SK-N-SH treated with all-trans-retinoic acid at 6 μM for 48 hours (cell line): Measurements from ENCODE around the gene GNAQ.

Experiments
- BACH2 ChIP-seq: fragments of 250-450 bp; sonication (Bioruptor Pico); IDR thresholded peaks from 2 replicates; pipeline ENCODE4 v1.9.0; 2021; ENCODE audit warnings: mild to moderate bottlenecking, borderline replicate concordance
- CSRNP3 ChIP-seq: fragments of 250-450 bp; sonication (Bioruptor Pico); IDR thresholded peaks from 2 replicates; pipeline ENCODE4 v1.5.1; 2021; ENCODE audit warnings: mild to moderate bottlenecking, moderate library complexity
- PATZ1 ChIP-seq: fragments of 250-450 bp; sonication (Bioruptor Pico); IDR thresholded peaks from 2 replicates; pipeline ENCODE4 v1.8.0; 2020; ENCODE audit warnings: mild to moderate bottlenecking, moderate library complexity, borderline replicate concordance
- ZNF70 ChIP-seq: fragments of 450-650 bp; formaldehyde crosslinking; IDR thresholded peaks from 2 replicates; pipeline ENCODE4 v1.5.0; 2020; ENCODE audit warnings: mild to moderate bottlenecking, moderate library complexity

GRCh38 chr9:77912895-77913693 lies 118.5 kb downstream of the GNAQ start:
- TF ChIP-seq ZNF70: no peak
- no peak for TF ChIP-seq CSRNP3
- TF ChIP-seq BACH2 (CRISPR knock-in tag): no peak
- no peak for TF ChIP-seq PATZ1 (CRISPR knock-in tag)
